HG03045 (cell line): ENCODE data around the gene TMTC1.
"Not testable (repeated sequence)": the region's sequence is repeated elsewhere in the genome, so short reads cannot be mapped to it uniquely, and the experiment has no call there.

Source experiments
- ATAC-seq: cut with Tn5 transposase; IDR thresholded peaks from one replicate; pipeline ENCODE4 v1.9.1; 2021; ENCODE audit warnings: mild to moderate bottlenecking, moderate library complexity; ENCODE audit not compliant: unreplicated experiment

The TMTC1 gene

DNA sequence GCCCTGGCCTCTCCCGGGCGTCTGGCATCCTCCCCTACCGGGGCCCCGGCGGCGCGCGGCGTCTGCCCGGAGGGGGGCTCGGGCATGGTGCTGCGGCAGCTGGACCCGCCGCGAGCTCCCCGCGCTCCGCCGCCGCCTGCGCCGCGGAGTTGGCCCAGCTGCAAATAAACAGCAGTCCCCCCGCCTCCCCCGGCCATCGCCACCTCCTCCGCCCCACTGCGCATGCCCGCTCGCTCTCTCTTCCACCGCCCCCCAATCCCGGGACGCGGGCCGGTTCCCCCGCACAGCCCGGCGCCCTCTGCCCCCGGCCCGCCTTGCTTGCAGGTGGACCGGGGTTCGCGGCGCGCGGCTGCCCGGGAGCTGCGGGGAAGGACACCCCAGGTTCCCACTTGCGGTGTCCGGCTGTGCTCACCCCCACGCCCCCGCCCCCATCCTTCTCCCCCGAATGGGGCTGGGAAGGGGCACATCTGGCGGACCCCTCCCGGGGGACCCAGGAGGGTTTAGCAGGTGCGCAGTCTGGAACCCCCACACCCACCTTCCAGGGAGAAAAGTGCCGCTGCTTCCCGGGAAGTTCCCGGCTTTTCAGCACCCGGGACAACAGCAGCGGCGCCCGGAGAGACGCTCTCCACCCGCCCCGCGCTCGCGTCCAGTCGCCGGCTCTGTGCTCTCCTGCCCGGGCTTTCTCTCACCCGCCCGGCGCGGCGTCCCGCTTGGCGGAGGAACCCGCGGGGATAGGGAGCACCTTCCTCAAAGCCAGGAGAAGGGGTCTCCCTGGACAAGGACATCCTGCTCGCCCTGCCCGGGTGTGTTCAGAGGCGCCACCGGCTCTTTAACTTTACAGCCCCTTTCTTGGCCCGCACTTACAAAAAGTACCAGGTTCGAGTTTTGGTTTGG, at the start of gene TMTC1:
TSS of gene TMTC1 (minus strand) at position 170 of the 894 bp plus-strand sequence. CDS start 191 bp downstream, outside the sequence.
- ATAC-seq, result peak; percentile 24

DNA sequence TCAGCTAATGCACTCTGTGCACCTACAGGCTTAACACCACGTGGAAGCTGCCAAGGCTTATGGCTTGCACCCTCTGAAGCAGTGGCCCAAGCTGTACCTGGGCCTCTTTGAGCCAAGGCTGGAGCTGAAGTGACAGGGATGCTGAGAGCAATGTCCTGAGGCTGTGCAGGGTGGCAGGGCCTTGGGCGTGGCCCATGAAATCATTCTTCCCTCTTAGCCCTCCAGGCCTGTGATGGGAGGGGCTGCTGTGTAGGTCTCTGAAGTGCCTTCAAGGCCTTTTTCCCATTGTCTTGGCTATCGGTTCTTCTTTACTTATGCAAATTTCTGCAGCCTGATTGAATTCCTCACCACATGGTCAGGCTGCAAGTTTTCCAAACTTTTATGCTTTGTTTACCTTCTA, 47.4 kb upstream of the TMTC1 start:
- no peak for ATAC-seq

DNA sequence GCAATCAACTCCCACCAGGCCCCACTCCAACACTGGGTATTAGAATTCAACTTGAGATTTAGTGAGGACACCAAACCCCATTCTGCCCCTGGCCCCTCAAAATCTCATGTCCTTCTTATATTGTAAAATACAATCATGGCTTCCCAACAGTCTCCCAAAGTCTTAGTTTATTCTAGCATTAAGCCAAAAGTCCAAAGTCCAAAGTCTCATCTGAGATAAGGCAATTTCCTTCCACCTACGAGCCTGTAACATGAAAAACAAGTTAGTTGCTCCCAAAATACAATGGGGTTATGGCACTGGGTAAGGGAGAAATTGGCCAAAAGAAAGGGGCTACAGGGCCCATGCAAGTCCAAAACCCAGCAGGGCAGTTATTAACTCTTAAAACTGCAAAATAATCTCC, 46.6 kb upstream of the TMTC1 start:
- ATAC-seq, result no peak

DNA sequence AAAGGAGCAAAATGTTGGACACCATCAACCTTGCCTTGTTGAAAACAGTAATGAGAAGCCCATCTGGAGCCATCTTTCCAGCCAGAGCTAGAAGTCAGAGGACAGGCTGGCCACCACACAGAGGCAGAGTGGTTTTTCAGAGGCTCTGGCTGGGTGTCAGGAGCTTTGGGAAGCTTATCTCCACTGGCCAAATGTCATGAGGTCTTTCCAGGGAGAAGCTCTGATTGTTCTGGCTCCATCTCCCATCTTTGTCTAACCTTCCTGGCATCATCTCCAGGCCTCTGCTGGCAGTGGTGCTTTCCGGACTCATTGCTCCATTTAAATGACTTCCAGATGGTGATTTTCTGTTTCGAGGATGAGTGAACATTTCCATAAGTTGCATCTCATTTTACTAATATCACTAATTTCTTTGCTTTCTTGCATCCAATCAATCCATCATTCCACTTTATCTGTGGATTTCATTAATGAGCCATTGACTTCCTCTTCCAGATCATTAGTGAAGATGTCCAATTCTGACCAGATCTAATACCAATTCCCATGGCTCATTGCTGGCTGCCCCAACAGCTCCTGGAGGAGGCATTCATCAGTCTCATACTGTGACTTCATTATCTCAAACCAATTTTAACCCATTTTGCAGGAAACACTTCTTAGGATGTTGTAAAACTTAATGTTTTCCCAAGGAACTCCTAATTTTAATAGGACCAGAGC, 35.3 kb upstream of the TMTC1 start:
- ATAC-seq, result no peak

DNA sequence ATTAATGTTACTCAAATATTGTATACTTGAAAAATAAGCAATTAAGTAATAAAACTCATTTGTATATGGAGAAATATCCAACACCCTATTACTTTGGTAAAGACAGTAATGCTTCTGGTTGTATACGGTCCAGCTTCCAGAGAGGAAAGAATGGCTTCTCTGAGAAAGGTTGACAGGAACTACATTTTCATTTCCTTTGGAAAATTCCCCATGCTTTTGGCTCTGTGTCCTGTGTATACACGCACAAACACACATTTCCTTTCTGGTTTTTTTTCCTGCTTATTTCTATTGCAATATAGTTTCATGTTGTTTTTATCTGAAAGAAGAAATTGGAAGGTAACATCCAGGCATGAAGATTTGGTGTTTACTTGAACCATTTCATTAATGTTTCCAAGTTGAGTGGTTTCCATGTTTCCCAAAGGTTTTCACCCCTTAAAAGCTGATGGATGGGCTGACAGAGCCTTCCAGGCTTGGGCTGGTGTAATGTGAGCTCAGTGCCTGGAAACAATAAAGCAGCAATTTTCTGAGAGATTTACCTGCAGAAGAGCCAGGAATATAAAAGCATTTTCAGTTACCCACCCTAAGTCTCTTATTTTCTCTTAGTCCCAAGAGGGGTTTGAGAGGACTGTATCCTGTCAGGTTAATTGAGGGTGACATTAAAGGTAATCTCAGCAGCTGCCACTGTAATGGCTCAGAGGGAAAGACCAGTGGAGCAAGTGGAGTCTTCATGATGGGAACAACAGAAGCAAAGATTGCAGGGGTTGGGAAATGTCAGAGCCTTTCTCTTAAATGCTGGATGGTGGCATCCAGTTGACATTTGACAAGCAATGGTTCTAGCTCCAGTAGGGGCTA, 33.4 kb upstream of the TMTC1 start:
- no peak for ATAC-seq

DNA sequence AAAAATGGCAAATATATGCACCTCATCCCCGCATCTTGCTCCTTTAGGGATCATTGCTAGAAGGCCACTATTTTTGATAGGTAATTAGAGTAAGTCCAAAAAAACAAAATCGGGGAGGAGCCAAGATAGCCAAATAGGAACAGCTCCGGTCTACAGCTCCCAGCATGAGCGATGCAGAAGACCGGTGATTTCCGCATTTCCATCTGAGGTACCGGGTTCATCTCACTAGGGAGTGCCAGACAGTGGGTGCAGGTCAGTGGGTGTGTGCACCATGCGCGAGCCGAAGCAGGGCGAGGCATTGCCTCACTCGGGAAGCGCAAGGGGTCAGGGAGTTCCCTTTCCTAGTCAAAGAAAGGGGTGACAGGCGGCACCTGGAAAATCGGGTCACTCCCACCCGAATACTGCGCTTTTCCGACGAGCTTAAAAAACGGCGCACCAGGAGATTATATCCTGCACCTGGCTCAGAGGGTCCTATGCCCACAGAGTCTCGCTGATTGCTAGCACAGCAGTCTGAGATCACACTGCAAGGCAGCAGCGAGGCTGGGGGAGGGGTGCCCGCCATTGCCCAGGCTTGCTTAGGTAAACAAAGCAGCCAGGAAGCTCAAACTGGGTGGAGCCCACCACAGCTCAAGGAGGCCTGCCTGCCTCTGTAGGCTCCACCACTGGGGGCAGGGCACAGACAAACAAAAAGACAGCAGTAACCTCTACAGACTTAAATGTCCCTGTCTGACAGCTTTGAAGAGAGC, 26.0 kb upstream of the TMTC1 start:
- ATAC-seq, result not testable (repeated sequence)

DNA sequence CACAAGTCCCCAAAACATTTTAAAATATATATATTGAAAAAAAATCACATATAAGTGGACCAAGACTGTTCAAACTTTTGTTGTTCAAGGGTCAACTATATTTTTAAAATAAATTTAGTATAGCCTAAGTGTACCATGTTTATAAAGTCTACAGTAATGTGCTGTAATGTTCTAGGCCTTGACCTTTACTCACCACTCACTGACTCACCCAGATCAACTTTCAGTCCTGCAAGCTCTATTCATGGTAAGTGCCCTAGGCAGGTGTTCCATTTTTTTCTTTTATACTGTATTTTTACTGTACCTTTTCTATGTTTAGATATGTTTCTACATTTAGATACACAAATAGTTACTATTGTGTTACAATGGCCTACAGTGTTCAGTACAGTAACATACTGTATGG, 23.4 kb upstream of the TMTC1 start:
- no peak for ATAC-seq

DNA sequence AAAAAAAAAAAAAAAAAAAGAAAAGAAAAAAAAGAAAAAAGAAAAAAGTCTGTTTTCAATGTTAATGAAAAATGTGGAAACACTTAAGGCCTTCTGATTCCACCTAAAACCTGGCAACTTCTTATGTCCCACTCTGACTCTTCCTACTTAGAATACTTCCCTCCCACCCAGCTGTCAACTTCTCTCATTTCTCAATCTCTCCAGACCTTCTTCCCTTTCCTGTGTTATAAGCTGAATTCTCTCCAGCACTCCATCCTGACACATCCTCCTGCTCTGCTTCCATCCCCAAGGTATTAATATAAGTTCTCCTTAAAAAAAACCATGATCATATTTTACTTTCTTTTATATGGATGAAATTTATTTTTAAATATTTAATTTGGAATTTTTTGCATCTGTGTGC, 20.3 kb upstream of the TMTC1 start:
- ATAC-seq, result no peak

DNA sequence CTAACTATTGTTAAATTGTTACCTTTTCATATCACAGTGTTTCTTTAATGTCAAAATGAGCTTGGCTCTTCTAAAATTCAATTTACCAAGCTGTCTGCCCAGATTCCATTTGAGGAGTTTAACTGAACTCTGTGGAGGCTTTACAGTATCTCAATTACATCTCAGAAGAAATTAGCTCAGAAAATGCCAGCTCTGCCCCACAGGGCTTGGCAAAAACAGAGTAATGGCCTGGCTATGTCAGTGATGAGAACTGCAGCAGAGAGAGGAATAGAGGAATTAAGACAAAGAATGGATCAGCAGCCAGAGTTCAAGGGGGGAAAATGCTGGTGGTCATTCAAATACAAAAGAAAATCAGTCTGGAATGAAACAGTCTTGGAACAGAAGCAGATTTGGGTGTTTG, 15.8 kb upstream of the TMTC1 start:
- ATAC-seq, result no peak

DNA sequence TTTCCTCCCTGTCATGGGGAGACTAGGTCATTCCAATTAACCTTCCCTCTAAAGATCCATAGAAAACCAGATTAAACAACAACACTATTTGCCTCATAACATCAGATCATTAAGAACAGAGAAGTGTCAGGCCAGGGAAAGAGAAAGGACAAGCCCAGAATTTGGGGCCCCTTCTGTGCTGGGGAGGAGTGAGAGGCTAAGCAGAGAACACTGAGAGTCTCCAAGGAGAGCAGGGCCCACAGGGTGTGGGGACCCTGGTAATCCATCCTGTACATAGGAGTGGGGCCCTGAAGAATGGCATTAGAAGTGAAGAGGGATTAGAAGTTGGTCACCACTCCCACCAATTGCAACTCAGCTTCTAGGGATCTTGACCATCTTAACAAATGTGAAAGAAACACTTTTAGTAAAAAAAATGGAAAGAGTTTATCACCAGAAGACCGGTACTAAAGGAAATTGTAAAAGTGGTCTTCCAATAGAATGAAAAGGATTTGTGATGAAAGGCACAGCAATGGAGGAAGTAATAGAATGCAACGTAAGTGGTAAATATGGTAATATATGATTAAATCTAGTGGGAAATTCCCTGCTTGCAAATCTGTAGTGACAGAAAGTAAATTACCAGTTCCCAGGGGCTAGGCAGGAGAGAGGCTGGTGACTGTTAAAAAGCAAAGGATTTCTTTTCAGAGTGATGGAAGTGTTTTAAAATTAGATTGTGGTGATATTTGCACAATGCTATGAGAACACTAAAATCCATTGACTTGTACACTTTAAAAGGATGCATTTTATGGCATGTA, 14.0 kb upstream of the TMTC1 start:
- no peak for ATAC-seq

DNA sequence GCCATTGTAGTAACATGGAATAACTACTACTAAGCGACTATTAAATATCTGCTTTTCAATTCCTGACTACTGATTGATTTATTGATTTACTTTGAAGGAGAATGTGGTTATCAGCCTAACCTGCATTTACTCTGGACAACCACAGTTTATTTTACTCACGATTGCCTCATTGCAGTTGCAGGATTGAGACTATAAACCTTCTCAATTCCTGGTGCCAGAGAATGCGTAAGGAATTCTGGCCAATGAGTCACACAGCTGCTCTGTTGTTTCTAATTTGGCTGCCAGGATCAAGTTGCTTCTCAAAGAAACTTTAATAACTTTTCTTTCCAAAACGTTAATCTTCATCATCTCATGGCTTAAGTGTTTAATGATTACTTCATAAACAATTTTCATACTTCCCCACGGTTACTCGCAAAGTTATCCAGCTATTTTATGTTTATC, 13.1 kb upstream of the TMTC1 start:
- ATAC-seq, result no peak

DNA sequence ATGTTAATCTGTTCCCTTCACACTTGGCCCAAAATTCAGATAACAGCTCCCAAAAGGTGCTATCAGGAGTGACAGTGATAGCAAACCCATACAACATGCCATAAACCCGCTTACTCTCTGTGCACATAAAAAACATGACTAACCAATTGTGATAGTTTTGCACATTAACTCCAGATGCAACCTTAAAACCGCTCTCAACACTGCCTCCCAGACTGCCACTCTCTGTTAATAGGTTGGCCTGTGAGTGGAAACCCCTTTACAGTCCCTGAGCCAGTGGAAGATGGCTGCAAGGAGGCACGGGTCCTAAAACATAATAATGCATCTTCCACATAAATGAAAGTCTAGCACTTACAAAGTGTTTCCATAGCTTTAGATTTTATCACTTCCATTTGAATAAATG, 12.0 kb upstream of the TMTC1 start:
- no peak for ATAC-seq

DNA sequence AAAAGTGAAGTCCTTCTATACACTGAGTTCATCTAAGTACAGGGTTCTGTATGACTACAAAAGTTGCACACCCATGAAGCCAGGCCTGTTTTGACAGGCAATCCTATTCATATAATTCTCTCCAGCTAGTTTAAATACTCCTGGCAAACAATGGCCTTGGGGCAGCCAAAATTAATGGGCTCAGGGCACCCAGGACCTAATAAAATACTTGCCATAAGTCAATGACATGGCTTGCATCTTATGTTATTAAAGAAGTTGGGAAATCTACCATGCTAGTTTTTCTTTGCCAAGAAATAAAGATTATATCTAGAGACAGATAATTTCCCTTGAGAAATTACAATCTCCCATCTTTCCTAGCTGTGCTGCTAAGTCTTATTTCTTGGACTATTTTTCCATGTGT, 11.1 kb upstream of the TMTC1 start:
- no peak for ATAC-seq

DNA sequence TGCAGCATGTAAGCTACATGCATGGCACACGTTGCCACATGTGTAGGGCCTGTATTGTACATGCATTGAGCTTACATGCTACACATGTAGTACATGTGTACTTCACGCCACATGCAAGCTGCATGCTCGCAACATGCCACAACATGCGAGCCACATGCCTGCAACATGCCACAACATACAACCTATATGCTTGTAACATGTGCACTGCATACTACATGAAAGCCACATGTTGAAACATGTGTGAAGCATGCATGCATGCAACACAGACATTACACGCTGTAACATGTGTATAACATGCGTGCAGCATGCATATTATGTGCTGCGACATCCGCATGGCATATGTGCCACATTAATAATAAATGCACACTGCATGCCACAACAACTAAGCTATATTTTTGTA, 9.1 kb upstream of the TMTC1 start:
- ATAC-seq, result no peak

DNA sequence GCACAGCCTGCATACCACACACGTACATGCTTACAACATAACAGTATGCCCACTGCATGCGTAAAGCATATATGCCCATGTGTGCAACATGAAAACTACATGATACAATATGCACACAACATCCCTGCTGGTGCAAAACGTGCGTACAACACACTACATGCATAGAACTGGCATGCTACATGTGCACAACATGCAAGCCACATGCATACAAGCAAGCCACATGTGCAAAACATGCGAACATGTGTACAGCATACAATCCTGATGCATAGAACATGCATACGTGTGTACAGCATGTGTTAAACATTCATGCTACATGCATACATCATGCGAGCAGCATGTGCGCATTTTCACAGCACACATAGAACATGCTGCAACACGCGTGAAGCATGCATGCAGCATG, 8.4 kb upstream of the TMTC1 start:
- ATAC-seq, result no peak

DNA sequence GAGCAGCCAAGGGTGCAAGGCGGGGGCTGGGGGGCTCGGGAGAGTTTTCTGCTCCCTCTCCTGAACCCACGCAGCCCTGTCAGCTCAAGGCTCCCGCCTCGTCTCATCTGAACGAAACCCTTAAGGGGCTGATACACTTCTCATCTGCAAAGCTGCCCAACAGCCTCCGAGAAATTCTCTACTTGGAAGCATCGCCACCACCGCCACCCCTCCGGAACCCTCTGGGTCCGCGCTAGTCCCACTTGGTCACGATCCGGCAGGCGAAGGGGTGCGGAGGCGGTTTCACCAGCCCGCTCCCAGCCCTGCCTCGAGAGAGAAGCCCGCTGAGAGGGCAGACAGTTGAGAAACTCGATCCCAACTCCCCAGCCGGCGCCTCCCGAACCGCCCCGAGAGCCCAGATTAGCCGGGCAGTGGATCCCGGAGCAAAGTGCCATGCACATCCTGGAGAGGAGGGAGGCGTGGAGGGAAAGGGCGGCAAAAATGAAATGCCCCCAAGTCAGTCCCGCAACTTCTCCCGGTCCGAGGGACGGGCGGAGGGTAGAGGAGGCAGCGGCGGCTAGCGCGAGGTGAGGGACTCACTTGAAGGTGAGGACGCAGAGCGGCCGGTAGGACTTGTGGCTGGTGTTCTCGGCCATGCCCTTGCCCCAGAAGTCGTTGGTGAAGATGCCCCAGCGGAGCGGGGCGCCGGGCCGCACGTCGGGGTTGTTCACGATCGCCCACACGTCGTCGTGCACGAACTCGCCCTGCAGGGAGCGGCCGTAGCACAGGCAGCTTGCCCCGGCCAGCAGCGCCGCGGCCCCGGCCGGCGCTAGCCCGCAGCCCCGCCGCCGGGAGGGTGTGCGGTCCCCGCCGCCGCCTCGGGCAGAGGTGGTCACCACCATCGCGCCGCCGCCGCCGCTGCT, 620 bp downstream of the TMTC1 start:
- ATAC-seq, result peak; percentile 25

DNA sequence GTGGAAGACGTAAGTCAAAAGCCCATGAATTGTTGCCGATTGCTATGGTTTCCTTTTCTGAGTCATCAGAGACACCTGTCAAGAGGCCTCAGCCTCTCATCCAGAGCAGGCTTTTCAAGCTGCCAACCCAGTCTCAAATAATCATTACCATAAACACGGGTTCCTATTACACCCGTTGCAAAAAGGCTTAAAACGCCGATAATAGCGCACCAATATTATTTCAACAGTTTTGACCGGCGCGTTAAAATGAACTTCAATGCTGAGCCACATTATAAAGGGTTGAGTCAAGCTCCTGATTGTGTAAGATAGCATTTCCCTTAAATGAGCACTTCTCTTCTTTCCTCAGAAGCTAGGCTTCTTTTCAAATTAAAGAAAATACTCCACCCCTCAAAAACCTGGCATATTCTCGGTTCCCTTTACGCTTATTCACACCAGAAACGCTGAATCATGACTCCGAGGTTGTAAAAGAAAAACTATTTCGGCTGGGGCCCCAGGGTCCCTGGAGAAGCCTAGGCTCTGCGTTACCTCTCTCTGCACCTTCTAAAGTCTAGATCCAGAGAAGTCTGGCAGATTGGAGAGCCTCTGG, 1.4 kb downstream of the TMTC1 start:
- peak; percentile 66 for ATAC-seq

DNA sequence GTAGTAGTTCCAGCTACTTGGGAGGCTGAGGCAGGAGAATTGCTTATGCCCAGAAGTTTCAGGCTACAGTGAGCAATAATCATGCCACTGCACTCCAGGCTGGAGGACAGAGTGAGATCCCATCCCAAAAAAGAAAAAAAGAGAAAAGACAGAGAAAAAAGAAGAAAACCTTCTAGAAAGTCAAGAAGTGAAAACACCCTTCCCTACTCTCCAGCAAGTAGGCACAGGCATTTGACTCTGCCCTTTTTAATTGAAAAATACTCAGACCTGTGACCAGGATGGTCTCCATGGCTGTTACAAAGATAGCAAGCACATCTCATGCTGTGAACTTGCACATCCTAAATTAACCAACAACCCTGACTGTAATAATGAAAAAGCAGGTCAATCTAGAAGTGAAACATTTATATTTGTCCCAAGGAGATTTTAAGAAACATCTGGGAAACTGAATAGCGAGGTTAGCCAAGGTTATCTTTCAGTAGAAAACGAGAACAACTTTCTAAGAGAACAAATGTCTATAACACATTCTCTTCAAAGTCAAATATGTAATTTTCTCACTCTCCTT, 2.0 kb downstream of the TMTC1 start:
- peak; percentile 16 for ATAC-seq
